Keratinocyte (primary cell): Measurements from ENCODE around the gene KANK2. TPM values are rescaled to one million over a fixed set of nuclear protein-coding genes. Genes with fewer than 3 reads are reported as not detected.

Source experiments
- DNase-seq: peaks from one replicate; pipeline ENCODE4 v3.0.0-alpha.2; 2011; ENCODE audit warnings: low read depth, missing footprints, low spot score
- FAIRE-seq: peaks from 2 replicates; lab custom pipeline; 2011; peaks lifted over from hg19 to GRCh38; lab: Jason Lieb, UNC
- H2AFZ ChIP-seq: 2 replicates; pipeline ENCODE4 v1.6.0; 2012; ENCODE audit warnings: low read length, control low read depth, inconsistent platforms; ENCODE audit not compliant: control insufficient read depth
- H3K27ac ChIP-seq: 2 replicates; pipeline ENCODE4 v1.5.1; 2011; ENCODE audit warnings: low read length; ENCODE audit not compliant: control insufficient read depth, insufficient read depth
- H3K27me3 ChIP-seq: 3 replicates; pipeline ENCODE4 v1.6.0; 2011; ENCODE audit warnings: low read length; ENCODE audit not compliant: control insufficient read depth, insufficient read depth; ENCODE audit errors: extremely low read depth
- H3K36me3 ChIP-seq, 2 experiments: 2 replicates in 1 of 2; 3 replicates in 1 of 2; pipeline ENCODE4 v1.5.1; 2011; ENCODE audit warnings: low read length in 2 of 2, mild to moderate bottlenecking in 1 of 2; ENCODE audit not compliant: control insufficient read depth in 2 of 2, insufficient read depth in 2 of 2; ENCODE audit errors: extremely low read depth in 1 of 2
- H3K4me1 ChIP-seq: 3 replicates; pipeline ENCODE4 v1.5.1; 2011; ENCODE audit warnings: low read length; ENCODE audit not compliant: control insufficient read depth, insufficient read depth; ENCODE audit errors: extremely low read depth
- H3K4me2 ChIP-seq: 3 replicates; pipeline ENCODE4 v1.6.0; 2011; ENCODE audit warnings: low read depth, low read length; ENCODE audit not compliant: control insufficient read depth, insufficient read depth; ENCODE audit errors: extremely low read depth
- H3K4me3 ChIP-seq, 3 experiments: fragments of 200-600 bp in 1 of 3; sonication (generic) in 1 of 3; 2 replicates in 2 of 3; 3 replicates in 1 of 3; pipeline ENCODE4 v1.5.1; 2011 to 2016; ENCODE audit warnings: low read length in 3 of 3, mild to moderate bottlenecking in 3 of 3, control low read depth in 2 of 3, inconsistent platforms in 1 of 3, low read depth in 1 of 3, mixed read lengths in 1 of 3, mixed run types in 1 of 3, moderate library complexity in 1 of 3; ENCODE audit not compliant: control insufficient read depth in 2 of 3, insufficient read depth in 2 of 3; ENCODE audit errors: extremely low read depth in 1 of 3
- H3K79me2 ChIP-seq: 2 replicates; pipeline ENCODE4 v1.6.0; 2012; ENCODE audit warnings: low read length; ENCODE audit not compliant: control insufficient read depth, insufficient read depth
- H3K9ac ChIP-seq: 3 replicates; pipeline ENCODE4 v1.6.0; 2011; ENCODE audit warnings: low read length; ENCODE audit not compliant: control insufficient read depth, insufficient read depth; ENCODE audit errors: extremely low read depth
- H3K9me1 ChIP-seq: 3 replicates; pipeline ENCODE4 v1.6.0; 2011; ENCODE audit warnings: low read length; ENCODE audit not compliant: control insufficient read depth, insufficient read depth; ENCODE audit errors: extremely low read depth
- H3K9me3 ChIP-seq: 2 replicates; pipeline ENCODE4 v1.5.1; 2012; ENCODE audit warnings: low read depth, low read length; ENCODE audit not compliant: control insufficient read depth
- H4K20me1 ChIP-seq: 3 replicates; pipeline ENCODE4 v1.6.0; 2011; ENCODE audit warnings: low read length; ENCODE audit not compliant: control insufficient read depth, insufficient read depth; ENCODE audit errors: extremely low read depth
- EZH2 ChIP-seq: IDR thresholded peaks from one replicate; pipeline ENCODE4 v1.6.1; 2012; ENCODE audit warnings: inconsistent platforms, mild to moderate bottlenecking, low read length, moderate library complexity
- dilution Hi-C: fragments of 300-500 bp; cut with MboI; formaldehyde crosslinking; loops from one replicate; pipeline ENCODE4 v1.7.0; 2020; ENCODE audit warnings: low sequenced_read_pairs; ENCODE audit not compliant: extremely low pct_ligation_motif_present
- polyA plus RNA-seq, 5 experiments: library from polyadenylated mRNA; depleted of rRNA in 3 of 5; stranded (reverse) in 3 of 5; stranded (forward) in 1 of 5; unstranded in 1 of 5; fragments of >200 nt; gene quantifications; 1 replicate in 1 of 5; 2 replicates in 3 of 5; 3 replicates in 1 of 5; pipeline versions ENCODE4 v1.2.1 to v1.2.3, GENCODE V29; 2011 to 2012; ENCODE audit warnings: missing spikeins in 2 of 5, low read depth in 1 of 5, low replicate concordance in 1 of 5
- TF ChIP-seq, protein P1 (sequence below), 3 experiments: IDR thresholded peaks in 1 of 3; conservative IDR thresholded peaks in 1 of 3; optimal IDR thresholded peaks in 1 of 3; 2 replicates in 2 of 3; 3 replicates in 1 of 3; pipeline versions ENCODE3 to v1.5.1; 2011; ENCODE audit warnings: low read length in 3 of 3, mild to moderate bottlenecking in 3 of 3, moderate library complexity in 2 of 3, control low read depth in 1 of 3, inconsistent platforms in 1 of 3; ENCODE audit not compliant: insufficient read depth in 2 of 3; ENCODE audit errors: extremely low read depth in 1 of 3

KANK2 gene
- polyA plus RNA-seq, 1 donor (not counting 4 experiments of a cell fraction or from before 2014, with no cell fraction given): 2.8 TPM

DNA sequence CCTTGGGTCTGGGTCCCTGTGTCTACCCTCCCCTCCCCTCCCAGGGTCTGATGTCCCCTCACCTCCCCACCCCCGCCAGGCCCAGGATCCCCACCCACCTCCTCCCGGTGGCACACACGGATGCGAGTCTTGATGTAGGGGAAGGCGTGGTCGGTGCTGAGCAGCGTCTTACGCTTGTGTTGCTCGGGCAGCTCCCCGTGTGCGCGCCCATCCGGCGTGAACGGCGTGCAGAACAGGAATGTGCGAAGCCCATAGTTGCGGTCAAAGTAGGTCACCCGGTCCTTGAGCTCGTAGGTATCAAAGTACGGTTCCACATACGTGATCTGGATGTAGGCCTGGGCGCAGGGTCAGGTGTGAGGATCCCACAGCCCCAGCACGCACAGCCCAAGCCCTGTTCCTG, 4.4 kb upstream of the KANK2 start:
- H2AFZ ChIP-seq: no peak overlapping the region
- no peak overlapping the region for H3K9ac ChIP-seq
- no peaks in the 10 kb centered on the region for H3K9me3 ChIP-seq
- DNase-seq (no peak), FAIRE-seq (no peak)
- no peaks in the 10 kb centered on the region for H3K79me2 ChIP-seq
- H3K36me3 ChIP-seq: peaks cover 3 to 12% of the 10 kb centered on the region in 2 experiments
- no peak overlapping the region for H3K4me3 ChIP-seq
- H3K4me1 ChIP-seq: no peaks in the 10 kb centered on the region
- dilution Hi-C loops: no loop called here
- TF ChIP-seq, protein P1, sequence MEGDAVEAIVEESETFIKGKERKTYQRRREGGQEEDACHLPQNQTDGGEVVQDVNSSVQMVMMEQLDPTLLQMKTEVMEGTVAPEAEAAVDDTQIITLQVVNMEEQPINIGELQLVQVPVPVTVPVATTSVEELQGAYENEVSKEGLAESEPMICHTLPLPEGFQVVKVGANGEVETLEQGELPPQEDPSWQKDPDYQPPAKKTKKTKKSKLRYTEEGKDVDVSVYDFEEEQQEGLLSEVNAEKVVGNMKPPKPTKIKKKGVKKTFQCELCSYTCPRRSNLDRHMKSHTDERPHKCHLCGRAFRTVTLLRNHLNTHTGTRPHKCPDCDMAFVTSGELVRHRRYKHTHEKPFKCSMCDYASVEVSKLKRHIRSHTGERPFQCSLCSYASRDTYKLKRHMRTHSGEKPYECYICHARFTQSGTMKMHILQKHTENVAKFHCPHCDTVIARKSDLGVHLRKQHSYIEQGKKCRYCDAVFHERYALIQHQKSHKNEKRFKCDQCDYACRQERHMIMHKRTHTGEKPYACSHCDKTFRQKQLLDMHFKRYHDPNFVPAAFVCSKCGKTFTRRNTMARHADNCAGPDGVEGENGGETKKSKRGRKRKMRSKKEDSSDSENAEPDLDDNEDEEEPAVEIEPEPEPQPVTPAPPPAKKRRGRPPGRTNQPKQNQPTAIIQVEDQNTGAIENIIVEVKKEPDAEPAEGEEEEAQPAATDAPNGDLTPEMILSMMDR (optimal IDR thresholded peaks at IDR 0.05 in 1 of 3, IDR thresholded peaks at IDR 0.05 in 1 of 3, conservative IDR thresholded peaks at IDR 0.05 in 1 of 3; ENCODE audit: extremely low read depth in 1 of 3, insufficient read depth in 2 of 3, low read length in 3 of 3): no peak
- no peak for TF ChIP-seq EZH2
- no peaks in the 10 kb centered on the region for H3K27me3 ChIP-seq
- no peak overlapping the region for H3K4me2 ChIP-seq
- no peak overlapping the region for H3K27ac ChIP-seq
- H3K9me1 ChIP-seq: no peaks in the 10 kb centered on the region
- no peaks in the 10 kb centered on the region for H4K20me1 ChIP-seq

DNA sequence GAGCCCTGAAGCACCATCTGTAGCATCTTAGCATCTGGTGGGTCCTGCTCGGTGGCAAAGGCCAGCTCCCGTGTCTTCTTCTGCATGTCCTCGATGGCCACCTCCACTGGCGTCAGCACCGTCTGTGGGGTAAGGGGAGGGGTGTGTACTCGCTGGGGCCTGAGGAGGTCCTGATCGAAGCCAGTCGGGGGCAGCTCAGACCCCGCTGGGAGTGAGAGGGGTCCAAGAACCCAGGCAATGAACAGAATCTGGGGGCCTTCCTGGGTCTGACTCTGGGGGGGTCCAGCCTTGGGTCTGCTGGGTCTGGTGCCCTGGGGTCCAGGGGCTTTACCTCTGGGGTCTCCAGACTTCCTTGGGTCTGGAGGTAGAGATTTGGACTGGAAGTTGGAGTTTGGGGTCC, 3.6 kb upstream of the KANK2 start:
- Histone ChIP-seq H3K4me3 (no peak overlapping the region), H3K9ac (no peak overlapping the region), H3K27ac (no peak overlapping the region), H3K36me3 (peaks cover 3 to 10% of the 10 kb centered on the region in 2 experiments), H3K4me1 (no peaks in the 10 kb centered on the region), H3K27me3 (no peaks in the 10 kb centered on the region), H4K20me1 (no peaks in the 10 kb centered on the region), H3K79me2 (no peaks in the 10 kb centered on the region), H2AFZ (no peak overlapping the region), H3K9me1 (no peaks in the 10 kb centered on the region), H3K4me2 (no peak overlapping the region), H3K9me3 (no peaks in the 10 kb centered on the region)
- TF ChIP-seq, protein P1 (optimal IDR thresholded peaks at IDR 0.05 in 1 of 3, IDR thresholded peaks at IDR 0.05 in 1 of 3, conservative IDR thresholded peaks at IDR 0.05 in 1 of 3; ENCODE audit: extremely low read depth in 1 of 3, insufficient read depth in 2 of 3, low read length in 3 of 3): no peak
- no peak for TF ChIP-seq EZH2
- DNase-seq (no peak), FAIRE-seq (no peak)
- dilution Hi-C loops: no loop called here
